Left colon (tissue), 2 donors: Measurements from ENCODE around the gene PACS2. TPM values are rescaled to one million over a fixed set of nuclear protein-coding genes. Genes with fewer than 3 reads are reported as not detected.

Experiments
- ATAC-seq: fragments of 200-7000 bp; cut with Tn5 transposase; one replicate; pipeline ENCODE4 v1.9.1; 2020; ENCODE audit warnings: mild to moderate bottlenecking, moderate library complexity
- DNase-seq, 2 donors: peaks; one replicate each; pipeline ENCODE4 v3.0.0-alpha.2; 2020
- intact Hi-C, 2 donors: fragments of 100-400 bp; cut with DNase I in 1 of 2; cut with micrococcal nuclease in 1 of 2; formaldehyde crosslinking; loops; one replicate each; pipeline versions ENCODE4 v1.11.2 to v1.14.0; 2022; cut with DNase I, micrococcal nuclease
- total RNA-seq, 2 donors: library from RNA; stranded (reverse); fragmentation: NEBNext Ultra II Directional; extraction: Animal tissue kit (Norgen Biotek cat#: 25700); gene quantifications; one replicate each; pipeline ENCODE4 v1.2.1, GENCODE V29; 2021
- donor health status: DM: no; HTN: no; CAD: no.
- donor health status: DM: yes; HTN: yes; CAD: no.

Gene PACS2
- total RNA-seq, 2 donors from 2014 or later: 54.8 to 67.5 TPM

DNA sequence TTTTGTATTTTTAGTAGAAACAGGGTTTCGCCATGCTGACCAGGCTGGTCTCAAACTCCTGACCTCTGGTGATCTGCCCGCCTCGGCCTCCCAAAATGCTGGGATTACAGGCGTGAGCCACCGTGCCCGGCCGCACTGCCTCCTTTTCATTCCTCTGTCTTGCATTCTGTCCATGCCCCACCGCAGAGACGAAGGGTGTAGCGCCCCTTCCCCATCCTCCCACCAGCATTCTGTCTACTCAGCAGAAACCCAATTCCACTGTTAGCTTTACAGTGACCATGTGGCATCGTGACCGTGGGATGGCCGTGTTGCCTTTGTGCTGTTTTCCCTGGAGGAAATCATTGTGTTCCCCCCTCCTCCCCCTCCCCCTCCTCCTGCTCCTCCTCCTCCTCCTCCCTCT lies 94.0 kb downstream of the PACS2 start:
- no peak for ATAC-seq
- DNase-seq: no peak
- intact Hi-C loops: no loop called here

DNA sequence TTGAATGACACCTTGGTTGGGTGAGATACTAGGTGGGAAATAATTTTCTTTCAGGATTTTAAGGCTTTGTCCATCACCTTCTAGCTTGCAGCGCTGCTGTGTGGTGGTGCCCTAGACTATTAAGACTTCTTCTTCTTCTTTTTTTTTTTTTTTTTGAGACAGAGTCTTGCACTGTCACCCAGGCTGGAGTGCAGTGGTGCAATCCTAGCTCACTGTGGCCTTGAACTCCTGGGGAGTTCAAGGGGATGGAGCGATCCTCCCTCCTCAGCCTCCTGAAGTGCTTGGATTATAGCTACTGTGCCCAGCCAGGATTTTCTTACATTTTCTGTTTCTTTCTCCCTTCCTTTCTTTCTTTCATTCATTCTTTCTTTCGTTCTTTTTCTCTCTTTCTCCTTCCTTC lies 94.8 kb downstream of the PACS2 start:
- ATAC-seq: no peak
- no peak for DNase-seq
- intact Hi-C loops: no loop called here

DNA sequence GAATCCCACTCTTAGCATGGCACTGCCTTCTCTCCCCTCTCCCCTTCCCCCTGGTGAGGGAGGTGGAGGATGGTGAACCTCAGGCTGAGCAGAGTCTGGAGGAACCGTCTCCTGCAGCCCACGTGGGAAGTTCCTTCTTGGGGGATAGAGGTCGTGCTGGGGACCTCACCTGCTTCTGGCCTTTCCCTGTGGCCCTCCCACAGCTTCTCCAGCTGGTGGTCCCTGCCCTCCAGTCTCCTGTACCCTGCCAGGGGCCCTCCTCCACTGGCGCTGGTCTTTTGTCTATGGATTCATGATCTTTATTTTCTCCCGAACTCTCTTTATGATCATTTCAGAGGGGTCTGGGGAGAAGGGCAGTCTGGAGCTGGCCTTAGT lies 96.1 kb downstream of the PACS2 start:
- ATAC-seq: no peak
- intact Hi-C loops: loop anchor here in 1 of 2 donors (10.0 kb wide), 1 partner anchor 54 kb away; no protein-coding TSS in a partner anchor
- no peak for DNase-seq

DNA sequence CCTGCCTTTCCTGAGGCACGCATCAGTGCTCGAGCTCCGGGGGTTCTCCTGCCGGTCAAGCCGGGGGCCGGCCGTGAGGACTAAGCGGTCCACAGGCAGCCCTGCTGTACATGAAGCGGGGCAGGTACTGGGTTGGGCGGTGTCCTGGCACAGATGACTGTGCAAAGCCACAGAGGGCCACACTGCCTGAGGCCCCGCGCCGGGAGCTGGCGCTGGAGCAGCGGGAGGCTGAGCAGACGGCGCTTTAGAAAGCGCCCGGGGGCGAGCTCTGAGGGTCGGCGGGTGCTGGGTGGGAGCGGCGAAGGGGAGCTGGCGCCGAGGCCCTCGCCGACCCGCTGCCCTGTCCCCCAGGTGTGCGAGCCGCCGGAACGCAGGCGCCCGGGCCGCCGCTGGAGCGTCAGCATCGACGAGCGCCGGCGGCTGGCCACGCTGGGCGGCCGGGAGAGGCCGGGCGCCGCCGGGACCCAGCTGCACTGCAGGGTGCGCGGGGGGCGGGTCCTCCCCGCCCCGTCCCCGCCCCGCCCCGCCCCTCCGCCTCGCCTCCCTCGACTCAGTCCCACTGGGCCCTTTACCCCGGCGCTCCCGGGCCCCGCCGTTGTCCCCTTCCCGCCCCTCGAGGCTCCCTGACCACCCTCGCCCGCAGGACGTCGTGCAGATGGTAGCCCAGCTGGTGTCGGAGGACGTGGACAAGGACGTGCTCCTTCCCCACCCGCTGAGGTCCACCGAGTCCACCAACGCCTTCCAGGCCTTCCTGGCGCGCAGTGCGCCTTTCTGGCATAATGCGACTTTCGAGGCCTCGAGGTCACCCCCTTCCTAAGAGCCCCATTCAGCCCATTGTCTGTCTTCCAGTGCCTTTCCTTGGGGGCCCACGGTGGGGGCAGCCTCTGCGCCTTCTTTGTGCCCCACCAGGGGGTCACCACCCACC lies 96.7 kb downstream of the PACS2 start:
- ATAC-seq (peak; percentile 73), DNase-seq (peak in 1 of 2 donors; percentile 56)
- intact Hi-C loops: loop anchor here in 1 of 2 donors (10.0 kb wide), 1 partner anchor 54 kb away; no protein-coding TSS in a partner anchor

DNA sequence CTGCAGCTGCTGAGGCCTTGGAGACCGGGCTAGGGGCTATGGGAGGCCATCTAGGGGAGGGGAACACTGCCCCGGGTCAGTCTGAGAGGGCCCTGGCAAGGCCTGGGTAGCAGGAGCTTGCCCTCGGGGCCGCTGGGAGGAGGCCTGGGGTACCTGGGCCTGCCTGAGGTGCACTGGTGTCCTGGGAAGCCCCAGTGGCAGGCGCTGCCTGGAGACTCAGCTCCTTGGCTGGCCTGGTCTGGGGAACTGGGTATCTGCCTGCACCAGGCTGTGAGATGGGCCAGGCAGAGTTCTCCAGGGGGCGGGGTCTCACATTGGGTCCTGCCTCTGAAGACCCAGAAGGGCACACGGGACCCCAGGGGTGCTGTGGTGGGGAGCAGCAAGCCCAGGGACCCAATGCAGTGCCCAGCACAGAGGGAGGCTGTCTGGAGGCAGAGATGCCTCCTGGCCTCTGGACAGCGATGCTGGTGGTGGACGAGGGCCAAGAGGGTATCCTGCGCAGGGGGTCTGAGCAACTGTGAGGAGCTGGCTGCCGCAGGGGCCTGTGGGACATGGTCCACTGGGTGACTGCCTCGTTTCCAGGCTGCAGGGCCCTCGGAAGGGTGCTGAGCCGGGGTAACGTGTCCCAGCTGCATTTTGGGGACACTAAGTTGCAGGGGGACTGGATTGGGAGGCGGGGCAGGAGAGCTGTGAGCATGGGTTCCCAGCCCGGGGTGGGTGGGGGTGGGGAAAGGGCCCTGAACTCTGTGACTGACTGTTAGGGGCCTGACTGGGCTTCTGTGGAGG lies 97.6 kb downstream of the PACS2 start:
- DNase-seq (no peak), ATAC-seq (peak; percentile 2)
- intact Hi-C loops: loop anchor here in 1 of 2 donors (10.0 kb wide), 1 partner anchor 53 kb away; no protein-coding TSS in a partner anchor

DNA sequence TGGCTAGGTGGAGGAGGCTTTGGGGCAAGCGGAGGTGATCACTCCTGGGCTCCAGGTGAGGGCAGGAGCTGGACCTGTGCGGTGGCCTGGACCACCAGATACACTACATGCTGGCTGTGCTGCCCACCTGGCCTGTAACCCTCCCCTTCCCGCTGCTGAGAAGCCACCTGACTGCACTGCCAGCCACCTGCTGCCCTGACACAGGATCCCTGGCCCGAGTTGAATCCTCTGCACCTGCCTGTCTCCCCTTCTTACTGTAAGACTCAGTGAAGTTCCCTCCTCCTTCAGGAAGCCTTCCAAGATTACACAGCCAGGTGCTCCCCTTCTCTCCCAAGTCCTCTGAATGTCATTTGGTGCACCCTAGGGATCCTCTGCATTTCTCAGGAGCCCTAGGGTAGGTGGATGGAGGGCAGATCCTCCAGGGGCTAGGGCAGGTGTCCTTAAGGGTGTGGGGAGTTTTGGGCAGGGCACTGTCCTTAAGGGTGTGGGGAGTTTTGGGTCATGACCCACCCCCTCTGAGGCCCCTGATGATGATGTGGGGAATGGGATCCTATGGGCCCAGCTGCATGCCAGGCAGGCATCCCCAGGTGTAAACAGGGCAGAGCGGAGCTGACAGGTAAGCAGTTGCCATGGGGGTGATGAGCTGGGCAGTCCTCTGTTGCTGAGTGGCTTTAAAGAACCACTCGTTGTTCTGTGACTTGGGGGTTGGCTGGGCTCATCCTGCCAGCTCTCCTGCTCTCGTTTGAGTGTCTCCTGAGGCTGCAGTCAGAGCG lies 98.4 kb downstream of the PACS2 start:
- ATAC-seq (no peak), DNase-seq (no peak)
- intact Hi-C loops: loop anchor here in 1 of 2 donors (10.0 kb wide), 1 partner anchor 52 kb away; no protein-coding TSS in a partner anchor

DNA sequence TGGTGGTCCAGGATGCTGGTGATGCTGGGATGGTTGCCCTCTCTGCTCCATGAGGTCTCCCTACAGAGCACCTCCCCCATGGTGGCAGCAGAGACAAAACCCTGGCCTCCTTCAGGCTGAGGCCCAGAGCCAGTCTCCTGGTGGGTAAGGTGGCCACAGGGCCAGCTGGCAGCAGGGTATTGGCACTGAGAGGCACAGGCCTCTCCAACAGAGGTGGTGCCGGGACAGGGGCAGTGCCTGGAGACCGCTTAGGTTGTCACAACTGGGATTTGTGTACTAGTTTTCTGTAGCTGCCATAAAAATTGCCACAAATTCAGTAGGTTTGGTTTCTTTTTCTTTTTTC lies 99.0 kb downstream of the PACS2 start:
- DNase-seq (no peak), ATAC-seq (no peak)
- intact Hi-C loops: loop anchor here in 1 of 2 donors (10.0 kb wide), 1 partner anchor 51 kb away; no protein-coding TSS in a partner anchor

DNA sequence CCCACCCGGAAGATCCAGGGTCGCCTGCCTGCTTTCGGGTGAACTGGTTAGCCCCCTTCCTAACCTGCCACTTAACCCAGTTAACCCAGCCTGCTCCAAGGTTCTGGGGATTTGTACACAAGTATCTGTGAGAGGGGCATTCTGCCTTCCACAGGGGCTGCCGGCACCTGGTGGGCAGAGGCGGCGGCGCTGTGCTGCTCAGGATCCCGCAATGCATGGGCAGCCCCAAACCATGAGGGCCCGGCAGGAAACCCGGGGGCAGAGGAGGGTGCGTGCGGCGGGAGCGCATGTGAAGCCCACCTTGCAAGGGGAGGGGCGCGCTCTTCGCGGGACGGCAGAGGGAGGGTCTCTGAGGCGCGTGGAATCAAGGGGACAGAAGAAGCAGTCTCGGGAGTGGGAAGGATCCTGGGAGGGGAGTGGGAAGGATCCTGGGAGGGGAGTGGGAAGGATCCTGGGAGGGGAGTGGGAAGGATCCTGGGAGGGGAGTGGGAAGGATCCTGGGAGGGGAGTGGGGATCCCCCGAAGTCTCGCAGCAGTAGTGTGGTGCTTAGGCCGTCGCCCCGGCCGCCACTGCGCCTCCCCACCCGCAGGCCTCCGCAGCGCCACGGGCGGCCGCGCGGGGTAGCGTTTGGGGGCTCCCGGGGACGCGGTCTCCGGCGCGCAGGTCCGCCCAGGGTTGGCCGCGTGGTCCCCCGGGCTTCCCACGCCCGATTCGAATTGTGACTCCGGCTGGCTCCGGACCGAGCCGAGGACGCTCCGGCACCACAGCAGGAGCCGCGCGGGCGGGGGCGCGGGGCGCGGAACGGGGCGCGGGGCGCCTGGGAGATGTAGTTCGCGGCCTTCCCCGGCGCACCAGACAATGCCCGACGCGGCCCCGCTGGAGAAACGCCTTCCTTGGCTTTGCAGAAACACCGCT lies 100.2 kb downstream of the PACS2 start:
- peak; percentile 56 to 75 for DNase-seq
- intact Hi-C loops: loop anchor here in 1 of 2 donors (10.0 kb wide), 1 partner anchor 50 kb away; no protein-coding TSS in a partner anchor

DNA sequence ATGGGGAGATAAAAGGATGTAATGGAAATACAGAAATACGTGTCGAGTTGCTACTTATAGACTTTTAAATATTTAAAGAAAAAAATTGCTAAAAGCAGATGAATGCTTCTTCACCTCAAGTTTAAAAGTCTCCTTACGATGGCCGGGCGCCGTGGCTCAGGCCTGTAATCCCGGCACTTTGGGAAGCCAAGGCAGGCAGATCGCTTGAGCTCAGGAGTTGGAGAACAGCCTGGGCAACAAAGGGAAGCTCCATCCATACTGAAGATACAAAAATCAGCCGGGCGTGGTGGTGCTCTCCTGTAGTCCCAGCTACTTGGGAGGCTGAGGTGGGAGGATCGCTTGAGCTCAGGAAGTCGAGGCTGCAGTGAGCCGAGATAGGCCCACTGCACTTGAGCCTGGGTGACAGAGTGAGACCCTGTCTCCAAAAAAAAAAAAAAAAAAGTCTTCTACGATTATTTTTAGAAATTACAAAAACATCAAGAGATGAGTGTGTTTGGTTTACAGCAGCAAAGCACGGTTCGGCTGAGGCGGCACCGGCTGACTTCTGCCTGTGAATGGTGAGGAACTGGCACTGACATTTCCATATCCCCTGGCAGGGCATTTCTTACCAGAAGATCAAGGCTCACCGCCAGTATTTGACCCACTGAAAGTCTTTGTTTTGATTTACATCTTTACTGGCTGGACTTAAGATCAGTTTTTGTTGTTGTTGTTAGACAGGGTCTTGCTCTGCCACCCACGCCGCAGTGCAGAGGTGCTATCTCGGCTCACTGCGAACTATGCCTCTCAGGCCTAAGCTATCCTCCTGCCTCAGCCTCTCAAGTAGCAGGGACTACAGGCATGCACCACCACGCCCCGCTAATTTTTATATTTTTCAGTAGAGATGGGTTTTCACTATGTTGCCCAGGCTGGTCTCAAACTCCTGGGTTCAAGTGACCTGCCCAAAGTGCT lies 101.2 kb downstream of the PACS2 start:
- intact Hi-C loops: loop anchor here in 1 of 2 donors (10.0 kb wide), 1 partner anchor 49 kb away; no protein-coding TSS in a partner anchor
- no peak for DNase-seq
- no peak for ATAC-seq

More for the DNA sequence above, 100.2 kb downstream of the PACS2 start:
- ATAC-seq: peak; percentile 58

DNA sequence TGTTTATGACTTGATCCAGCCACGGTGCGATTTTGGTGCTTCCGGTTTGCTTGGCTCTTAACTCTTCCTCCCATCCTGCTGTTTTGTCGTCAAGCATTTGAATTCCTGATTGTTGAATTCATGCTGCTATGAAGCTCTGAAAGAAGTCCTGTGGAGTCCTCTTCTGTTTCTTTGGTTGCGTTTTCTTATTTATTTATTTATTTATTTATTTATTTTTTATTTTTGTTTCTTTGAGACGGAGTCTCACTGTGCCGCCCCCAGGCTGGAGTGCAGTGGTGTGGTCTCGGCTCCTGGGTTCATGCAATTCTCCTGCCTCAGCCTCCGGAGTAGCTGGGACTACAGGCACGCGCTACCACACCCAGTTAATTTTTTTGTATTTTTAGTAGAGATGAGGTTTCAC lies 102.1 kb downstream of the PACS2 start:
- intact Hi-C loops: loop anchor here in 1 of 2 donors (10.0 kb wide), 1 partner anchor 48 kb away; no protein-coding TSS in a partner anchor
- DNase-seq (no peak), ATAC-seq (no peak)

DNA sequence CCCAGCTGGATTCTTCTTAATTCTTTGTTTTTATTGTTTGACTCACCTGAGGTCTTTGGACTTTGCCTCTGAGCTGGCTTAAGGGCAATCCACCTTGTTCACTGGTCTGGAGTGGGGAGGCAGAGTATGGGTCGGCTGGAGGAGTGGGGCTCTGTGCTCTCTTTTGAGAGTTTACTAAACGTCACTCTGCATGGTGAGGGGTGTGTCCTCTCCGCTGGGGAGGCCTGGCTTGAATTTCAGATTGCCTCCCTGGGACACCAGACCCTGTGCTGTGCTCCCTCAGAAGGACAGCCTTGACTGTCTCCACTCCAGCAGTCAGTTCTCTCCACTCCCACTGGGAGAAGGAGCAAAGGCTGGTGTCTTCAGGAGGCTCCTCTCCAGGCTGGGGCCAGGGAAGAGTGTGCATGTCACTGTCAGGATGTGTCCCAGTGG lies 103.2 kb downstream of the PACS2 start:
- intact Hi-C loops: loop anchor here in 1 of 2 donors (10.0 kb wide), 1 partner anchor 47 kb away; no protein-coding TSS in a partner anchor
- DNase-seq (no peak), ATAC-seq (peak; percentile 53)

DNA sequence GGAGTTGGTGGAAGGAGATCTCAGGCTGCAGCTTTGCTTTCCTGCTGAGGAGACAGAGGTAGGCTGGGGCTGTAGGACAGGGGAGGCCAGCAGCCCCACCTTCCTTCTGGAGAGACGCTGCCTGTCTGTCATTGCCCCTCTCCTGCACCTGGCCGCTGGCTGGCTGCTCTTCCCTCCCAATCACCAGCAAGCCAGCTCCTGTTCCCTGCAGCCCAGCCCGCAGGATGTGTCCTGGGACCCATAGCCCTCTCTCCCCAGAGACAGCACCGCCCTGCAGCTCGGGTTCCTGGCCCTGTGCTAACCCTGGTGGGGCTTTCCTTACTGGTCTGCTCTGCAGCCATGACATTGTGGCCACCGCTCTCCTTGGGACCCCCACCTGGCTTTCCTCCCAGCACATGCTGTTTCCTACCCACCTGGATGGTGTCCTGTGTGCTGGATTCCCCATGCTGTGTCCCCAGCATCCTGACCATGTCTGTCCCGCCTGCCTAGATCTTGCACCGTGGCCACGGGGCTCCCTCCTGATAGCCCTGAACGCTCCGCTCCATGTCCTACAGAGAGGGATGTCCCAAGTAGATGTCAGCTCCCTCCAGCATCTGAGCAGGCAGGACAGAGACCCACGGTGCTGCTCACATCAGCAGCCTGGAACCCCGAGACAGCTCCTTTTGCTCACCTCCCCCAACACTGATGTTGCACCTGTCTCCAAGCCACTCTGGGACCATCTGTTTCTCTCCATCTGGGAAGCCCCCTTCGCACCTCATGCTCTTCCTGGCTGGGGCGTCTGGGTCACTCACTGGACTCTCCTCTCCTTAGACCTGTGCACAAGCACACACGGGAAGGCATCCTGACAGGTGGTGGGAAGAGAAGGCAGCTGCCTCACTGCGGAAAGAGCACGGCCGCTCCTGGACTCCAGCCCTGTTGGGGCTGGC lies 104.0 kb downstream of the PACS2 start:
- intact Hi-C loops: loop anchor here in 1 of 2 donors (10.0 kb wide), 1 partner anchor 46 kb away; no protein-coding TSS in a partner anchor
- ATAC-seq: peak; percentile 21
- DNase-seq: no peak

DNA sequence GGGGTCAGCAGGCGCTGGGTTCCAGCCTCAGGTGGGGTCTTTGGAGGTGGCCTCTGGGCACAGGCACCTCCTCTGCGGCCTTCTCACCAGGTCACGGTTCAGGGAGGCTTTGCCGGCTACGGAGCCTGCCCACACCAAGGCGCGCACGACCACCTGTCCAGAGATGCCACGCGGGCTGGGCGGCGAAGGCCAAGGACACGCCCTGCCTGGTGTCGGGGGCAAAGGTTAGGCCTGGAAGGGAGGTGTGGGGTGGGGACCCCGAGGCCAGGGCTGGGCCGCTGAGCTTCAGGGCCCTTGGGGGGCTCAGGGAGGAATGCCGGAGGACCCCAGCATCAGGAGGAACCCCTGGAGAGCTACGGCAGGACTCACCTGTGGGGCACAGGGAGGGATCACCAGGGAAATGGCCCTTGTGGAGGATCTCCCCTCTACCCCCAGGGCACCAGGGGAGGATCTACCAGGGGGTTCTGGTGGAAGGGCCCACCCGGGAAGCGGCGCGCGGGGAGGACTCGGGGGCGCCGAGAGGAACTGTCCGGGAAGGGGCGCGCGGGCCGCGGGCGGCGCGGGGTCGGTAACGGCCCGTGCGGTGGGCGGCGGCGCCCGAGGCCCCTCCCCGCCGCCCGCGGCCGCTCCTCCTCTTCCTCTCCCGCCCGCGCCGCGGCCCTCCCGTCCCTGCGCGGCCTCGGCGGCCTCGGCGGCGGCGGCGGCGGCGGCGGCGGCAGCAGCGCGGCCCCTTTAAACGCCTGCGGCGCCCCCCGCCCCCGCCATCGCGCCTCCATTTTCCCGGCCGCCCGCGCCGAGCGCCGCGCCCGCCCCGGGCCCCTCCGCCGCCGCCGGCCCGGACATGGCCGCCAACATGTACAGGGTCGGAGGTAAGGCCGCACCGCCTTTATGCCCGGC lies 104.9 kb downstream of the PACS2 start, which contains the start of gene MTA1:
Gene MTA1, plus strand, starts transcription at position 633 of the 897 bp plus-strand sequence. Its CDS starts 209 bp downstream, at position 842.
- intact Hi-C loops: loop anchor here in 1 of 2 donors (10.0 kb wide), 1 partner anchor 45 kb away; no protein-coding TSS in a partner anchor
- DNase-seq (peak in 1 of 2 donors; percentile 58), ATAC-seq (peak; percentile 60)
